ENCODE measurements around the gene CFAP57.

Gene CFAP57

DNA sequence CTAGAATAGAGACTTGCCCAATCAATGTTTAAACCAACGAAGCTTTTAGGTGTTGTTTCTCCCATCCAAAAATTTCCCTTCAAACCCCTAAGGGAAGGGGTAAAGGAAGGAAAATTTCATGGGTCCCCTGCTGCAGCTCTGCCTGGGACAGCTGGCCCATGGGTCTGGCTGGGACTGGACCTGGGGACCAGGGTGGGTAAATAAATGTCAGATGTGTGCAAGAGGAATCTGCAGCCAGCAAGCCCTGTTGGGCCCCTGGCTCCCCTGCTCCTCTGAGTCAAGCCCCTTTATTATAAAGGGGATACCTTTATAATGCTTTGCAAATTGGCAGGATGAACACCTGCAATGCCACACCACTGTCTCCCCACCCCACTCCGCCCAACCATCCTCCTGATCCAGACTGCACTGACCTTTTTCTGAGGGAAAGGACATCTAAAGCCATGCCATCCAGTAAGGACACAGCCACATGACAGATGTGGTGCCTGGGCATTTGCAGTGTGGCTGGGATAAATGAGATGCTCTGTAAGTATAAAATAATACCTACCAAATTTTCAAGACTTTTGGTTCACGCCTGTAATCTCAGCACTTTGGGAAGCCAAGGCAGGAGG lies 95.8 kb downstream of the CFAP57 start:
- Mint-ChIP-seq H3K4me3 (no peak overlapping the region), H3K27ac (no peak overlapping the region), H3K36me3 (ENCODE audit: low read depth) (peaks cover 2% of the 10 kb centered on the region), H3K4me1 (ENCODE audit: low read depth) (peaks cover 10% of the 10 kb centered on the region), H3K9me3 (peaks cover 8% of the 10 kb centered on the region), H3K27me3 (ENCODE audit: low read depth) (peaks cover 9% of the 10 kb centered on the region)

- Mint-ChIP-seq H3K36me3 (ENCODE audit: low read depth) (peaks cover 4% of the 10 kb centered on the region), H3K27me3 (ENCODE audit: low read depth) (peaks cover 9% of the 10 kb centered on the region), H3K27ac (peak within 1 kb of the TSS; percentile 56), H3K9me3 (peaks cover 6% of the 10 kb centered on the region), H3K4me3 (no peak within 1 kb of the TSS), H3K4me1 (ENCODE audit: low read depth) (peaks cover 16% of the 10 kb centered on the region)
These were observed 97.7 kb downstream of the CFAP57 start, which contains the start of gene TMEM125 for GRCh38 chr1:43269627-43270375. TSS of gene TMEM125 (plus strand) at chr1:43269983. CDS start at chr1:43272723, 2,740 bp downstream.

DNA sequence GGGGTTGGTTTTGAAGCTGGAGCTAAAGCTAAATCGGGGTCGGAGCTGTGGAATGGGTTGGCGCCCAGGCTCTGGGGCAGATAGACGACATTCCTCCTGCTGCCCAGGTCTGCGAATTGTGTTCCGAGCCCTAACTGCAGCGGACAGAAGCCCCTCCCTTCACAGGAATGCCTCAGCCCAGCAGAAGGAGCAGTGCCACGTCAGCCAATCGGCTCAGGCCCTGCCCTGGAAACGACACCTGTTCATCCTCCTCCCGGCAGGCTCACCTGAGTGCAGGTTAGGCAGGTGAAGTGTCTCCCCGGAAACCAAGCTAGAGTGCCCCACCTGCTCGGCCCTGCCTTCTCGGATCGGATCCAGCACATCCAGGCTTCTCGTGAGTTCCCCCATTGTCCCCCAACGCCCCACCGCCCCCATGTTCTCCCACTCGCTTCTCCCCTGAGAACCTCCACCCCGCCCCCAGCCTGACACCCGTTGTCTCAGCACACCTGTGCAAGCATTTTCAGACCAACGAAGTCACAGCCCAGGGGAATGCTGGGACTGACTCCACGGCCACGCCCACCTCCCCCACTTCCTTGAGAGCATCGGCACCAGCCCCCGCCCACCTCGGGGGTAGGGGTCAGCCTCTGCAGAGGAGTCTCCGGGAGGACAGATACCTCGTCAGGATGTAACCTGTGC lies 98.4 kb downstream of the CFAP57 start:
- H3K9me3 Mint-ChIP-seq: peaks cover 6% of the 10 kb centered on the region

DNA sequence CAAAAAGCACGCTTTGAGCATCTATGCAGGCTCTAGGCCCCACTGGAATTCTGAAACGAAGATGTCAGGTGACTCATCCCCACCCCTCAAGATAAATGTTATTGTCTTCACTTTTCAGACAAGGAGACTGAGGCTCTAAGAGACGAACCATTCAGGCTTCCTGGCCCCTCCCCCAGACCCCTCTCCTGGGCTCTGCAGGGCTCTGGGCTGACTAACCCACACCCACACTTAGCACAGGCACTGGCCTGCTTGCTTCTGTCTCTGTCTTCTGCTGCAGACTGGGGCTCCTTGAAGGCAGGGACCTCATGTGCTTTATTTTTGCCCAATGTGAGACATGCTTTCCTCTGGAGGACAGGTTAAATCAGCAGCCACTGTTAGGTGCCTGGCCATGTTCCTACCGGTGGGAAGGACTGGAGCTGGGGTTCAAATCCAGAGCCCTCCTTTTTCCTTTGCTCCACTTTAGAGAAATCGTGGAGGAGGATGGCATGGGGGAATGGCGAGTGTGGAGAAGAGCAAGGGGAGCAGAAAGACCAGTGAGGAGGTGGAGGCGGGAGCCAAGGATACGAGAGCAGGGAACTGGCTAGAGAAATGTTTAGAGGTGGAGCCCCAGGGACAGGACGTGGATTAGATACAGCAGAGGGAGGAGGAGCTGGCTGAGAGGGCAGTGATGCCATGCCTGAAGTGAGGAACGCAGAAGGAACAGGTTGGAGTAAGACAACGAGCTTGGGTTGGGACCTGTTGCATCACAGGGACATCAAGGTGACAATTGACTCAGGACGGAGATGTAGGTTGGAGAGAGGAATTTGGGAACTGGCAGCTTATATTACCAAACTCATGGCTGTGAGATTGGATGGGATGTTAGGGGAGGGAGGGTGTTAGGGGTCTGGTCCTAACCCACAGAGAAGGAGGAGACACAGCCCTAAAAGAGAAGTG lies 99.3 kb downstream of the CFAP57 start:
- Mint-ChIP-seq H3K9me3 (peaks cover 6% of the 10 kb centered on the region), H3K27me3 (ENCODE audit: low read depth) (peaks cover 9% of the 10 kb centered on the region), H3K27ac (peak overlapping the region; percentile 23), H3K36me3 (ENCODE audit: low read depth) (peaks cover 4% of the 10 kb centered on the region), H3K4me1 (ENCODE audit: low read depth) (peaks cover 23% of the 10 kb centered on the region), H3K4me3 (no peak overlapping the region)

More for the DNA sequence above, 98.4 kb downstream of the CFAP57 start:
- H3K4me3 Mint-ChIP-seq: no peak overlapping the region
- peaks cover 9% of the 10 kb centered on the region for H3K27me3 Mint-ChIP-seq (ENCODE audit: low read depth)
- H3K27ac Mint-ChIP-seq: no peak overlapping the region
- H3K4me1 Mint-ChIP-seq (ENCODE audit: low read depth): peaks cover 23% of the 10 kb centered on the region
- peaks cover 4% of the 10 kb centered on the region for H3K36me3 Mint-ChIP-seq (ENCODE audit: low read depth)

- Mint-ChIP-seq H3K4me3 (no peak overlapping the region), H3K36me3 (ENCODE audit: low read depth) (peaks cover 4% of the 10 kb centered on the region), H3K27ac (no peak overlapping the region), H3K9me3 (peaks cover 6% of the 10 kb centered on the region), H3K27me3 (ENCODE audit: low read depth) (peaks cover 6% of the 10 kb centered on the region), H3K4me1 (ENCODE audit: low read depth) (peaks cover 23% of the 10 kb centered on the region)
These were observed 100.0 kb downstream of the CFAP57 start for GRCh38 chr1:43272161-43272560.

DNA sequence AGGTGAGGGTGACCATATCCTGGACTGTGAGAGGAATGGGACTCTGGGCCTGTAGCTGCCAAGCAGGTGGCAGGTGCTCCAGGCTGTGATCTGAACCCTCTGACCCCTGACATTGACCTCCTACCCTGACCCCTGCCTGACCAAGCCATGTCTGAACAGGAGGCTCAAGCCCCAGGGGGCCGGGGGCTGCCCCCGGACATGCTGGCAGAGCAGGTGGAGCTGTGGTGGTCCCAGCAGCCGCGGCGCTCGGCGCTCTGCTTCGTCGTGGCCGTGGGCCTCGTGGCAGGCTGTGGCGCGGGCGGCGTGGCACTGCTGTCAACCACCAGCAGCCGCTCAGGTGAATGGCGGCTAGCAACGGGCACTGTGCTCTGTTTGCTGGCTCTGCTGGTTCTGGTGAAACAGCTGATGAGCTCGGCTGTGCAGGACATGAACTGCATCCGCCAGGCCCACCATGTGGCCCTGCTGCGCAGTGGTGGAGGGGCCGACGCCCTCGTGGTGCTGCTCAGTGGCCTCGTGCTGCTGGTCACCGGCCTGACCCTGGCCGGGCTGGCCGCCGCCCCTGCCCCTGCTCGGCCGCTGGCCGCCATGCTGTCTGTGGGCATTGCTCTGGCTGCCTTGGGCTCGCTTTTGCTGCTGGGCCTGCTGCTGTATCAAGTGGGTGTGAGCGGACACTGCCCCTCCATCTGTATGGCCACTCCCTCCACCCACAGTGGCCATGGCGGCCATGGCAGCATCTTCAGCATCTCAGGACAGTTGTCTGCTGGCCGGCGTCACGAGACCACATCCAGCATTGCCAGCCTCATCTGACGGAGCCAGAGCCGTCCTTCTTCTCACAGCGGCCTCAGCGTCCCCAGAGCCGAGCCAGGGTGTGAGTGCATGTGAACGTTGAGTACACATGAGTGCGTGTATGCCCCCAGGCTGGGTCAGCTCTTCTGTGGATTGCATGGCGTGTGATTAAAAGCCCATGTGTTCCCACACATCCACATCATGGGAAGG lies 100.7 kb downstream of the CFAP57 start:
- H3K36me3 Mint-ChIP-seq (ENCODE audit: low read depth): peaks cover 4% of the 10 kb centered on the region

GRCh38 chr1:43273708-43274107 lies 101.6 kb downstream of the CFAP57 start:
- Mint-ChIP-seq H3K27me3 (ENCODE audit: low read depth) (peaks cover 6% of the 10 kb centered on the region), H3K4me3 (no peak overlapping the region), H3K36me3 (ENCODE audit: low read depth) (peaks cover 4% of the 10 kb centered on the region), H3K27ac (peak overlapping the region; percentile 65), H3K4me1 (ENCODE audit: low read depth) (peaks cover 23% of the 10 kb centered on the region), H3K9me3 (peaks cover 6% of the 10 kb centered on the region)

More for the DNA sequence above, 100.7 kb downstream of the CFAP57 start:
- H3K4me3 Mint-ChIP-seq: no peak overlapping the region
- H3K4me1 Mint-ChIP-seq (ENCODE audit: low read depth): peaks cover 23% of the 10 kb centered on the region
- peaks cover 6% of the 10 kb centered on the region for H3K27me3 Mint-ChIP-seq (ENCODE audit: low read depth)
- H3K9me3 Mint-ChIP-seq: peaks cover 6% of the 10 kb centered on the region
- H3K27ac Mint-ChIP-seq: no peak overlapping the region

DNA sequence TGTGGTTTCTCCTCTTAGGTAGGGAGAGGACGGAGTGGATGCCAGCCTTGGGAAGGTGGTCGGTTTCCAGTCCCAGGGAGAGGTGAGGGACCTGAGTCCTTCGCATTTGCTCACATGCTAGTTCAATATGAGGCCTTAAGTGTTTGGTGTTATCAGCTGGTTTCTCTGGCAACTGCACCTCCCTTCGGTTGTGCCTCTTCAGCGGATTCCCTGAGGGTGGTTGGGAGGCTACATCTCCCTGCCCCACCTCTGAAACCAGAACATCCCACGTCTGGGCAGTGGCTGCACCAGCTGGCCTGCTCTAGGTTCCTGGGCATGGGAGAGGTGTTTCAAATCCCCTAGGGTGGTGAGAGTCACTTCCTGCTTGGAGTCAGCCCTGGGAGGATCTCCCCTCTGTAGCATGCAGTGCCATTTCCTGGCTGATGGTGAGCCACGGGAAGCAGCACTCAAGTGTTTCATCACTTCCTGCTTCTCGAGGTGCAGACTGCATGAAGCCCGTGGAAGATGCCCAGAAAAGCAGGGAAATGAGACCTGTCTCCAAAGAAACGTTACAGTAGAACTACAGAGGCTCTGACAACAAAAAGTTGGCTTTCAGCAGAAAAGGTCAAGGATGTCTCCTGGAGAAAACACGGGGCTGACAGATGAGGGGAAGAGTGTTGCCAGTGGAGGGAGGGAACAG lies 102.1 kb downstream of the CFAP57 start:
- Mint-ChIP-seq H3K36me3 (ENCODE audit: low read depth) (peaks cover 4% of the 10 kb centered on the region), H3K4me1 (ENCODE audit: low read depth) (peaks cover 23% of the 10 kb centered on the region), H3K27ac (peak overlapping the region; percentile 98), H3K9me3 (peaks cover 6% of the 10 kb centered on the region), H3K4me3 (peak overlapping the region; percentile 58), H3K27me3 (ENCODE audit: low read depth) (peaks cover 4% of the 10 kb centered on the region)

DNA sequence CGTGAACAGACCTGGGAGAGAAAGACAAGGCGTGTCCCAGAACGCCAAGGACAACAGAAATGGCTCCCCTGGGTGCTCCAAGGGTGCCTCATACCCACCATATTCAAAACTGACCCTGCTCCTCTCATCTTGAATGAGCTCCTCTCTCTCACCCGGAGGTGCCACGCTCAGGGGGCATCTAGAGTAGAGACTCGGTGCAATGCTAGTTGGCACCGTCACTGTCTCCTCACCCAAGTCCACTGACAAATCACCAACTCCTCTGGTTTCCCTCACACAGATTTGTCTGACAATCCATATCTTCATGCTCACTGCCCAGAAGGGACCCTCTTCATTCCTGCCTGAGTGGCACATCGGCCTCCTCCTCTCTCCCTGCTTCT lies 102.7 kb downstream of the CFAP57 start:
- Mint-ChIP-seq H3K9me3 (peaks cover 6% of the 10 kb centered on the region), H3K27ac (peak overlapping the region; percentile 98), H3K36me3 (ENCODE audit: low read depth) (peaks cover 4% of the 10 kb centered on the region), H3K27me3 (ENCODE audit: low read depth) (peaks cover under 1% of the 10 kb centered on the region), H3K4me3 (peak overlapping the region; percentile 58), H3K4me1 (ENCODE audit: low read depth) (peaks cover 23% of the 10 kb centered on the region)

DNA sequence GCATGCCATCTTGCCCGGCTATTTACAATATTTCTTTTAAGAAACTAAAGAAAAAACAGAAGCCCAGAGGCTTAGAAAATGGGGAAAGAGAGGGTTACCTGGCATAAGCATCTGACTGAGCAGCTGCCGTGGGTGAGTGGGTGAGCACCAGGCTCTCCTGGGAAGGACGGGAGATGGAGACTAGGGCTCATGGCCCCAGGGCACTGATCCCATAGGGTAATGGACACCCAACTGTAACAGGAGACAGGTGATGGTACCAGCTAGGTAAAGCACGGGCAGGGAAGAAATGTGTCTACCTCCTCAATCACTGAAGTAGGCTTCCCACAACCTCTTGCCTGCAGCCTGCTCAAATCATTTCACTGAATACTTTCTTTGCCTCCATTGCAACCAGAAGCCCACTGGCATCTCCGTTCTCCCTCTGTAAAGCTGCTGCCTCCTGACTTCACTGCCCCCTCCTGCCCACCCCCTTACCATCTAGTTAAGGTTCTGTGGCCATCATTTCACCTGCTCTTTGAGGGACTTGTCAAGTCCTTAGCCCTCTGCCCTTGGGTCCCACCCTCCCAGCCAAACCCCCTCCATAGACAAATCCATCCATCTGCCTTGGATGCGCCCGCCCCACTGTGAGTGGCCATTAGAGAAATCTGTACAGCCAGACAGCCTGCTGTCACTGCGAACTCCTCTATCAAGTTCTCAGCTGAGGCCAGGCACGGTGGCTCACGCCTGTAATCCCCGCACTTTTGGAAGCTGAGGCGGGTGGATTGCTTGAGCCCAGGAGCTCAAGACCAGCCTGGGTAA lies 103.9 kb downstream of the CFAP57 start:
- Mint-ChIP-seq H3K9me3 (peaks cover 6% of the 10 kb centered on the region), H3K4me3 (no peak overlapping the region), H3K4me1 (ENCODE audit: low read depth) (peaks cover 22% of the 10 kb centered on the region), H3K27ac (peak overlapping the region; percentile 43), H3K27me3 (ENCODE audit: low read depth) (peaks cover 6% of the 10 kb centered on the region), H3K36me3 (ENCODE audit: low read depth) (peaks cover 4% of the 10 kb centered on the region)

DNA sequence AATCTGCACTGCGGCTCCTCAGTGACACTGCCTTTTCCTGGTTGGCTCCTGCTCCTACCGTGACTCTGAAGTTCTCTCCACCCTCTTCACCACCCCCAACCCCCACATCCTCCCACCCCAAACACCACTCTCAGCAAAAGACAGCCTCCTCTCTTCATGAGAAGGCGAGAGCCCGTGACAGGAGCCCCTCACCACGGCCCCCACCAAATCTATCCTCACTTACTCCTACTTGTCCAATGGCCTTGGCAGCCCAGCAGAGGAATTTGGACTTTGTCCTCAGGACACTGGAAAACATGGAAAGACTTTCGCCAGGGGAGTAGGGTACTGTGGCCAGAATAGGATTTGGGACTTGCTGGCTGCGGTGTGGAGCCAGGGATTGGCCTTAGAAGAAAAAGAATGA lies 104.5 kb downstream of the CFAP57 start:
- peaks cover 16% of the 10 kb centered on the region for H3K4me1 Mint-ChIP-seq (ENCODE audit: low read depth)
- H3K27me3 Mint-ChIP-seq (ENCODE audit: low read depth): peaks cover 6% of the 10 kb centered on the region
- peaks cover 6% of the 10 kb centered on the region for H3K9me3 Mint-ChIP-seq
- no peak overlapping the region for H3K4me3 Mint-ChIP-seq
- H3K27ac Mint-ChIP-seq: no peak overlapping the region
- peaks cover 4% of the 10 kb centered on the region for H3K36me3 Mint-ChIP-seq (ENCODE audit: low read depth)

Data from T-helper 1 cell treated with Interleukin-12 subunit alpha and Interleukin-12 subunit beta and Interleukin-4 antibody, amounts not matched to agents 30 μg/mL and 1 μg/mL, for 36 hours (primary cell).